Measurements from ENCODE around the gene CTR9.

The CTR9 gene

GRCh38 chr11:10715571-10715970 lies 35.5 kb upstream of the CTR9 start:
- Histone ChIP-seq H3K4me1 (ENCODE audit: control insufficient read depth, insufficient read depth, low read depth, low read length) (peaks cover 3% of the 10 kb centered on the region), H3K79me1 (replicated peaks; ENCODE audit: low read length, poor library complexity, severe bottlenecking) (no peaks in the 10 kb centered on the region), H2BK5ac (ENCODE audit: low read depth, low read length, poor library complexity, severe bottlenecking) (no peak overlapping the region), H3K9me3 (ENCODE audit: control insufficient read depth, low read length) (no peaks in the 10 kb centered on the region), H3K23ac (ENCODE audit: low read length in 2 of 2) (no peak overlapping the region), H3K14ac (ENCODE audit: low read length in 2 of 2) (no peak overlapping the region), H3K9ac (ENCODE audit: low read length) (no peak overlapping the region), H4K8ac (ENCODE audit: low read length) (peak overlapping the region; percentile 27), H3K36me3 (ENCODE audit: control insufficient read depth in 1 of 2, insufficient read depth in 2 of 2, low read depth in 1 of 2, low read length in 2 of 2) (no peaks in the 10 kb centered on the region), H3K4me2 (ENCODE audit: low read length, poor library complexity, severe bottlenecking) (no peak overlapping the region), H3K4ac (ENCODE audit: low read depth in 1 of 2, low read length in 2 of 2) (peak overlapping the region in 1 of 2 experiments; percentile 1), H4K91ac (ENCODE audit: low read length) (no peak overlapping the region), H2BK120ac (ENCODE audit: low read depth, low read length) (no peak overlapping the region), H3K27me3 (ENCODE audit: control insufficient read depth in 1 of 2, insufficient read depth in 1 of 2, low read length in 2 of 2) (no peaks in the 10 kb centered on the region), H3K27ac (ENCODE audit: low read length, poor library complexity, severe bottlenecking) (no peak overlapping the region), H3K4me3 (ENCODE audit: insufficient read depth in 1 of 2, low read depth in 1 of 2, low read length in 2 of 2) (no peak overlapping the region), H2BK15ac (ENCODE audit: low read depth, poor library complexity, severe bottlenecking) (no peak overlapping the region), H2AK5ac (ENCODE audit: low read length, severe bottlenecking) (no peak overlapping the region), H2BK12ac (ENCODE audit: low read length in 2 of 2) (peak overlapping the region in 1 of 2 experiments; percentile 55), H2AFZ (ENCODE audit: low read depth, low read length) (no peak overlapping the region), H3K18ac (ENCODE audit: low read depth in 1 of 2, low read length in 2 of 2) (peak overlapping the region in 1 of 2 experiments; percentile 16)
- WGBS, result 81% methylated on average over 4 of the region's 4 CpGs
- no peak for DNase-seq

GRCh38 chr11:10716122-10716521 lies 34.9 kb upstream of the CTR9 start:
- WGBS, result 100% methylated on average over 1 of the region's 3 CpGs
- Histone ChIP-seq H2BK12ac (ENCODE audit: low read length in 2 of 2) (no peak overlapping the region), H3K14ac (ENCODE audit: low read length in 2 of 2) (no peak overlapping the region)

GRCh38 chr11:10716543-10717259 lies 34.3 kb upstream of the CTR9 start:
- Histone ChIP-seq H3K9me3 (ENCODE audit: control insufficient read depth, low read length) (no peaks in the 10 kb centered on the region), H2BK120ac (ENCODE audit: low read depth, low read length) (no peak overlapping the region), H3K36me3 (ENCODE audit: control insufficient read depth in 1 of 2, insufficient read depth in 2 of 2, low read depth in 1 of 2, low read length in 2 of 2) (no peaks in the 10 kb centered on the region), H3K23ac (ENCODE audit: low read length in 2 of 2) (no peak overlapping the region), H3K27me3 (ENCODE audit: control insufficient read depth in 1 of 2, insufficient read depth in 1 of 2, low read length in 2 of 2) (no peaks in the 10 kb centered on the region), H3K4ac (ENCODE audit: low read depth in 1 of 2, low read length in 2 of 2) (no peak overlapping the region), H2BK12ac (ENCODE audit: low read length in 2 of 2) (peak overlapping the region in 1 of 2 experiments; percentile 71), H3K9ac (ENCODE audit: low read length) (no peak overlapping the region), H2BK15ac (ENCODE audit: low read depth, poor library complexity, severe bottlenecking) (no peak overlapping the region), H4K8ac (ENCODE audit: low read length) (no peak overlapping the region), H2BK5ac (ENCODE audit: low read depth, low read length, poor library complexity, severe bottlenecking) (no peak overlapping the region), H4K91ac (ENCODE audit: low read length) (no peak overlapping the region), H3K4me1 (ENCODE audit: control insufficient read depth, insufficient read depth, low read depth, low read length) (peaks cover 3% of the 10 kb centered on the region), H3K4me3 (ENCODE audit: insufficient read depth in 1 of 2, low read depth in 1 of 2, low read length in 2 of 2) (no peak overlapping the region), H3K27ac (ENCODE audit: low read length, poor library complexity, severe bottlenecking) (no peak overlapping the region), H3K79me1 (replicated peaks; ENCODE audit: low read length, poor library complexity, severe bottlenecking) (no peaks in the 10 kb centered on the region), H3K14ac (ENCODE audit: low read length in 2 of 2) (no peak overlapping the region), H2AFZ (ENCODE audit: low read depth, low read length) (no peak overlapping the region), H2AK5ac (ENCODE audit: low read length, severe bottlenecking) (no peak overlapping the region), H3K4me2 (ENCODE audit: low read length, poor library complexity, severe bottlenecking) (no peak overlapping the region), H3K18ac (ENCODE audit: low read depth in 1 of 2, low read length in 2 of 2) (peak overlapping the region in 1 of 2 experiments; percentile 73)
- 90% methylated on average over 8 of the region's 9 CpGs for WGBS
- no peak for DNase-seq

More at GRCh38 chr11:10716122-10716521, 34.9 kb upstream of the CTR9 start:
- Histone ChIP-seq H3K4me2 (ENCODE audit: low read length, poor library complexity, severe bottlenecking) (no peak overlapping the region), H3K4me1 (ENCODE audit: control insufficient read depth, insufficient read depth, low read depth, low read length) (peaks cover 3% of the 10 kb centered on the region), H2AFZ (ENCODE audit: low read depth, low read length) (no peak overlapping the region), H3K4ac (ENCODE audit: low read depth in 1 of 2, low read length in 2 of 2) (no peak overlapping the region), H3K9me3 (ENCODE audit: control insufficient read depth, low read length) (no peaks in the 10 kb centered on the region), H3K9ac (ENCODE audit: low read length) (no peak overlapping the region), H3K36me3 (ENCODE audit: control insufficient read depth in 1 of 2, insufficient read depth in 2 of 2, low read depth in 1 of 2, low read length in 2 of 2) (no peaks in the 10 kb centered on the region), H2BK15ac (ENCODE audit: low read depth, poor library complexity, severe bottlenecking) (no peak overlapping the region), H3K4me3 (ENCODE audit: insufficient read depth in 1 of 2, low read depth in 1 of 2, low read length in 2 of 2) (no peak overlapping the region), H3K23ac (ENCODE audit: low read length in 2 of 2) (no peak overlapping the region), H3K79me1 (replicated peaks; ENCODE audit: low read length, poor library complexity, severe bottlenecking) (no peaks in the 10 kb centered on the region), H2BK120ac (ENCODE audit: low read depth, low read length) (no peak overlapping the region), H4K8ac (ENCODE audit: low read length) (no peak overlapping the region), H4K91ac (ENCODE audit: low read length) (no peak overlapping the region), H2BK5ac (ENCODE audit: low read depth, low read length, poor library complexity, severe bottlenecking) (no peak overlapping the region), H3K18ac (ENCODE audit: low read depth in 1 of 2, low read length in 2 of 2) (no peak overlapping the region), H3K27me3 (ENCODE audit: control insufficient read depth in 1 of 2, insufficient read depth in 1 of 2, low read length in 2 of 2) (no peaks in the 10 kb centered on the region), H2AK5ac (ENCODE audit: low read length, severe bottlenecking) (no peak overlapping the region), H3K27ac (ENCODE audit: low read length, poor library complexity, severe bottlenecking) (no peak overlapping the region)
- peak; percentile 21 for DNase-seq

GRCh38 chr11:10719616-10720015 lies 31.4 kb upstream of the CTR9 start:
- Histone ChIP-seq H3K4ac (ENCODE audit: low read depth in 1 of 2, low read length in 2 of 2) (no peak overlapping the region), H2BK12ac (ENCODE audit: low read length in 2 of 2) (no peak overlapping the region), H3K14ac (ENCODE audit: low read length in 2 of 2) (no peak overlapping the region), H3K4me2 (ENCODE audit: low read length, poor library complexity, severe bottlenecking) (no peak overlapping the region), H3K4me1 (ENCODE audit: control insufficient read depth, insufficient read depth, low read depth, low read length) (peaks cover 3% of the 10 kb centered on the region), H3K36me3 (ENCODE audit: control insufficient read depth in 1 of 2, insufficient read depth in 2 of 2, low read depth in 1 of 2, low read length in 2 of 2) (no peaks in the 10 kb centered on the region), H3K4me3 (ENCODE audit: insufficient read depth in 1 of 2, low read depth in 1 of 2, low read length in 2 of 2) (no peak overlapping the region), H2AFZ (ENCODE audit: low read depth, low read length) (no peak overlapping the region), H4K91ac (ENCODE audit: low read length) (no peak overlapping the region), H2BK120ac (ENCODE audit: low read depth, low read length) (no peak overlapping the region), H2AK5ac (ENCODE audit: low read length, severe bottlenecking) (no peak overlapping the region), H3K9ac (ENCODE audit: low read length) (no peak overlapping the region), H3K27me3 (ENCODE audit: control insufficient read depth in 1 of 2, insufficient read depth in 1 of 2, low read length in 2 of 2) (no peaks in the 10 kb centered on the region), H3K9me3 (ENCODE audit: control insufficient read depth, low read length) (peaks cover 2% of the 10 kb centered on the region), H3K23ac (ENCODE audit: low read length in 2 of 2) (no peak overlapping the region), H2BK5ac (ENCODE audit: low read depth, low read length, poor library complexity, severe bottlenecking) (no peak overlapping the region), H3K27ac (ENCODE audit: low read length, poor library complexity, severe bottlenecking) (no peak overlapping the region), H2BK15ac (ENCODE audit: low read depth, poor library complexity, severe bottlenecking) (no peak overlapping the region), H3K18ac (ENCODE audit: low read depth in 1 of 2, low read length in 2 of 2) (no peak overlapping the region), H3K79me1 (replicated peaks; ENCODE audit: low read length, poor library complexity, severe bottlenecking) (no peaks in the 10 kb centered on the region), H4K8ac (ENCODE audit: low read length) (no peak overlapping the region)
- 80% methylated on average over 2 of the region's 2 CpGs for WGBS
- no peak for DNase-seq

Measured in mesenchymal stem cell (in vitro differentiated cells and primary cell).